GM10266 (cell line): ENCODE results near the gene CDKN3.

Experiments
- DNase-seq: peaks from one replicate; pipeline ENCODE4 v3.0.0; 2012; ENCODE audit errors: extremely low spot score
- TF ChIP-seq, protein P1 (sequence below): IDR thresholded peaks from 2 replicates; pipeline ENCODE4 v1.5.1; 2012; ENCODE audit warnings: mild to moderate bottlenecking, low read depth; ENCODE audit not compliant: control insufficient read depth, insufficient read depth; ENCODE audit errors: missing control alignments

CDKN3 gene

DNA sequence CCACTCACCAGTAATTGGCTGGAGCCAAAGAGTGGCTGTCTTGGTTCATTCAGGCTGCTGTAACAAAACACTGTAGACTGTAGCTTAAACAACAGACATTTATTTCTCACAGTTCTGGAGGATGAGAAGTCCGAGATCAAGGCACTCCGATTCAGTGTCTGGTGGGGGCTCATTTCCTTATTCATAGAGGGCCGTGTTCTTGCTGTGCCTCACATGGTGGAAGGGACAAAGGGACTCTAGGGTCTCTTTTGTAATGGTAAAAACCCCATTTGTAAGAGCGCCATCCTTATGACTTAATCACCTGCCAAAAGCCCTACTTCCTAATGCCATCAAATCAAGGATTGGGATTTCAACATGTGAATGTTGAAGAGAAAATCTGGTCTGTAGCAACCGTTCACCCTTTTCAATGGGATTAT is 34.7 kb upstream of the CDKN3 start:
- TF ChIP-seq, protein P1, sequence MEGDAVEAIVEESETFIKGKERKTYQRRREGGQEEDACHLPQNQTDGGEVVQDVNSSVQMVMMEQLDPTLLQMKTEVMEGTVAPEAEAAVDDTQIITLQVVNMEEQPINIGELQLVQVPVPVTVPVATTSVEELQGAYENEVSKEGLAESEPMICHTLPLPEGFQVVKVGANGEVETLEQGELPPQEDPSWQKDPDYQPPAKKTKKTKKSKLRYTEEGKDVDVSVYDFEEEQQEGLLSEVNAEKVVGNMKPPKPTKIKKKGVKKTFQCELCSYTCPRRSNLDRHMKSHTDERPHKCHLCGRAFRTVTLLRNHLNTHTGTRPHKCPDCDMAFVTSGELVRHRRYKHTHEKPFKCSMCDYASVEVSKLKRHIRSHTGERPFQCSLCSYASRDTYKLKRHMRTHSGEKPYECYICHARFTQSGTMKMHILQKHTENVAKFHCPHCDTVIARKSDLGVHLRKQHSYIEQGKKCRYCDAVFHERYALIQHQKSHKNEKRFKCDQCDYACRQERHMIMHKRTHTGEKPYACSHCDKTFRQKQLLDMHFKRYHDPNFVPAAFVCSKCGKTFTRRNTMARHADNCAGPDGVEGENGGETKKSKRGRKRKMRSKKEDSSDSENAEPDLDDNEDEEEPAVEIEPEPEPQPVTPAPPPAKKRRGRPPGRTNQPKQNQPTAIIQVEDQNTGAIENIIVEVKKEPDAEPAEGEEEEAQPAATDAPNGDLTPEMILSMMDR = no peak
- DNase-seq = no peak

DNA sequence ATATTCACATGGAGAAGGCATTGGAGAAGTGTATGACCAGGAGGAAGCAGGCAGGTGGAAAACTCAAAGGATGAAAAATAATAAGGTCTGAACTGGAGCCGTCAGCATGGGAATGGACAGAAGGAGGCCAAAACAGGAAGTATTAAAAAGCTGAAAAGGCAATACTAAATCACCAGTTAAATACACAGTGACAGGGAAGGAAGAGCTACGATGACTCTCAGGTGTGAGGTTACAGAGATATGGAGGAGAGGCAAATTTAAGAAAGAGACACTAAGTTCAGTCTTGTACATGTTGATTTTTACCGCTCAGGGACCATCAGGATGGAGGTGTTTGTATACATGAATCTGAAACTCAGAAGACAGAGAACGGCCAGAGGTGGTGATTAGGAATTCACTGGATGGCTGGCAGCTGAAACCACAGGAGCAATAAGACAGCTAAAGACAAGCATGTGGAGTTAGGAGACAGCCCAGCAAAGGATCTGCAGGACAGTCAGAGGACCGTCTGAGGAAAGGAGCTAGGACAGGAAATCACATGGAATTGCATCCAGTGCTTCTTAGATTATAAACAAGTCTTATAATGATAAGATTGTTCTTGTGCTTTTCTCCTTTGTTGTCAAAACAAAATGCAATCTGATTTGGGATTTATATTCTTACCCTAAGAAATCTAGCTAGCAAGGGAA is 33.9 kb upstream of the CDKN3 start:
- TF ChIP-seq, protein P1 = no peak
- no peak for DNase-seq

DNA sequence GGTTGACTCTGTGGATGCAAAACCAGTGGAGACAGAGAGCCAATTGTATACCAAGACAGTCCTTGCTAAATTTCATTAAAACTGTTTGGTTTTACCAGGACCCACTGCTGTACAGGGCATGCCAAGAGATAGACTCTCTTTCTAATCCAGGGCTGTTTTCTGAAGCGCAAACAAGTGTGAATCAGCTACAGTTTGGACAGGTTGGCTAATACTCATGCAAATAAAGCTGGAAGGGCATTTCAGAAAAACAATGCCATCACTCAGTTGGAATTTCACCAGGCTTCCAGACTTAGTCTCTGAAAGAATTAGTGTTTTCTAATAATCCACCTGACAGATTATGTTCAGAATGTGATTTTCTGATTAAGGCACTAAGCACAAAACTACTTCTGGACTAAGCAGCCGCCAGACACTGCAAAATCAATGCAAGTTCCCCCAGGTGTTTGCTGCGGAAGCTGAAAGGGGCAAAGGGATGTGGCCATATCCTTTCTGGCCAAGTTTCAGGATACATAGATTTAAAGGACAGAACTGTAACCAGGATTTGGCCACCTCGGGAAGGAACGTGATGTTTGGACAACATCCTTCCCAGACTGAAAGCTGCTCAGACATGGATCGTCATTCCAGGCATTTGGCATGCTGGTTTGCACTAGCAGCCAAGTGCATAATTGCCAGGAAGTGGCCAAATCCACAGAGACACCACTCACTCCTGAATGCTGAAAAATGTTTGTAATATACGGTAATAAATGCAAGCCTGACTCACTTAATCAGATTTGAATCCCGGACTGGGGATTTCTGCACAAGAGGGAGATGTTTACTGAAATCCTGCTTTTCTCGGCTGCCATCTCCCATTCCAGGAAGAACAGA is 32.0 kb upstream of the CDKN3 start:
- TF ChIP-seq, protein P1 = no peak
- no peak for DNase-seq

DNA sequence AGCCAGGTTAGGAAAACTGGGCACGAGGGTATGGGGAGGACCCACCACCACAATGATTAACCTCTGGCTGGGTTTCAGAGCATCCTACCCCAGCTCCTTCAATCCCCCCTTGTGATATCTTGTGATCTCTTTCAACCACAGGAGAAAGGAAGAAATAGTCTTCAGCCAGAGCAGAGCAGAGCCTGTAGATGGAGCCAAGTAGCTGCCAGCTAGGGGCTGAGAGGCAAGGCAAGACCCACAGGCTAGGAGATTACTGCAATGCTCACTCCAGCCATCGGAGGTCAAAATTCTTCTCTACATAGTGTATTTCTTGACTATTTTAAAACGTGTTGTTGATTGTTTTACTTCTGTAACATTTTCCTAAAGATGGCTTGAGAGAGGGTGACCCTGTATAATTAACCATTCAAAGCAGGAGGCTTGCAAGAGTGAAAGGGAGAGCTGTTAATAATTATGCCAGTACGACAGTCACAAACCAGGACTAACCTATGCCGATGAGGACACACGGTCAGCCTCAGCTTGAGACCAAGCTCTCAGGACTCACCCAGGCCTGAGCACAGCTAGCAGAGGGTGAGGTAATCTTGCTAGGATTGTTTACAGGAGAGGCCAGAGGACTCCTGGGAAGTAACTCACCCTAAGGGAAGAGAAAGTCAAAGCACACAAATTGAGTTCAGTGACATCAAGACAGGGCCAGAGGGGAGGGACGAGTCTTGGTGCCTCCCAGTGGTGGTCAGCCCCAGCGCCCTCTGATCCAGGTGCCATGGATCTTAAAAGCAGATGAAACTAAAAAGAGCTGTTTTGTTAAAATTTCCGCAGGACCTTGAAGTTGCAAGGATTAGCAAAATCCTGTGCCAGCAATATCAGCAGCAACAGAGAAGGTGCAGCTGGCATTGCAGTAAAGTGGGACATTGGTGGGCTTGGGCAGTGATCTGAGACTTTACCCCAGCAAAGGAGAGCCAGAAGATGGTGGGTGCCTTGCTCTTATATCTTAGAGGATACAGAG is 29.8 kb upstream of the CDKN3 start:
- TF ChIP-seq, protein P1 = peak; percentile 54
- DNase-seq = peak; percentile 32

DNA sequence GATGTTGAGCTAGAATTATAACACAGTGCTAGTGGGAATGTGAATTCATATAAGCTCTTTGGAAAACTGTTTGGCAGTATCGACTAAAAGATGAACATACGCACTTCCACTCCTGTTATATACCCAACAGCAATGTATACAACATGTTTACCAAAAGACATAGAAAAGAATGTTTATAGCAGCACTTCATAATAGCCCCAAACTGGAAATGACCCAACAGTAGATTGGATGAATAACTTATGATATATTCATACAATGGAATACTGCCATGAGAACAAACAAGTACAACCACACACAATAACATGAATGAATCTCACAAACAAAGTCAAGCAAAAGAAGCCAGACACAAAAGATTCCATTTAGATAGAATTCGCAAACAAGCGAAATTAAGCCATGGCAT is 28.5 kb upstream of the CDKN3 start:
- TF ChIP-seq, protein P1 = no peak

DNA sequence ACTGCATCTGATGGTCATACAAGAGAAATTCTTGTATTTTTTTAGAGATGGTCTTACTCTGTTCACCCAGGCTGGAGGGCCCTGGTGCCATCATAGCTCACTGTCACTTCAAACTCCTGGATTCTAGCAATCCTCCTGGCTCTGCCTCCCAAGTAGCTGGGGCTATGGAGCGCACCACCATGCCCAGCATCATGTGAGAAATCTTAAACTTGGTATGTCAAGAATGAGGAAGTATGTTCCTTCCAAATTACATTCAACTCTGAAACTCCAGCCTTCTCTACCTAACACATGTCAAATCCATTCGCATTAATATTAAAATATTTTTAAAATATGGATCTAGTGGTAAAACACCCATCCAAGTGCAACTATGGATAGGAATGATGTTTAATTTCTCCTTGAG is 27.5 kb upstream of the CDKN3 start:
- no peak for DNase-seq
- TF ChIP-seq, protein P1 = no peak

More for the DNA sequence above, 28.5 kb upstream of the CDKN3 start:
- DNase-seq = no peak
